HG03025 (cell line): ENCODE results near the gene UNC119.
"Not testable (repeated sequence)": the region's sequence is repeated elsewhere in the genome, so short reads cannot be mapped to it uniquely, and the experiment has no call there.

Experiments
- ATAC-seq: cut with Tn5 transposase; IDR thresholded peaks from one replicate; pipeline ENCODE4 v1.9.1; 2021; ENCODE audit warnings: mild to moderate bottlenecking, moderate library complexity; ENCODE audit not compliant: unreplicated experiment, low FRiP score

The UNC119 gene

GRCh38 chr17:28552176-28552999 is at the start of gene UNC119:
UNC119 (minus strand) TSS chr17:28552624; CDS start chr17:28552557, 67 bp downstream.
- no peak for ATAC-seq

- peak; percentile 41 for ATAC-seq
Measured at GRCh38 chr17:28599311-28600184, 47.1 kb upstream of the UNC119 start.

DNA sequence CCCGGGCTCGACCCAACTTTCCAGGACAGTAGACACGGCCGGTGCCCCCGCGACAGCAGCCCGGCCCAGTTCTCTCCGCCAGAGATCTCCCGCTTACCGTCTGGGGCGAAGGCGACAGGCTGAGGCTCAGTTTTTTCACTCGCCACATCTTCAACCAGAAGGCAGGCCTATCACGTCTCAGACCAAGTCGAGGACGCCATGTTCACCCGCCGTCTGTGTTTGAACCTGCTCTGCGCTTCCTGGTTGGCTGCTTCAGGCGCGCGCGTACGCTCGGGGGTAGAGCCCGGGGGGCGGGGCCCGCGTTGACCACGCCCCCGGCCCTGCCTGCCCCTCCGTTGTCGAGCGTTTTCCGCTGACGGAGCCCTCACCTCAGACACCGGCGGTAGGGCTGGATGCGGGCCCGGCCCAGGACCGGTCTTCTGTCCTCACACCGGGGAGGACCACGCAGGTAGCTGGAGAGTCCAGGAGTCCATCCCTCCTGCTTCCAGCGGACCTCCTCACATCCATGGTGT is 46.4 kb upstream of the UNC119 start, which contains the start of gene SPAG5:
Gene SPAG5 (minus strand): TSS at position 227 of the 512 bp plus-strand sequence. CDS start 79 bp downstream, at position 148.
- peak; percentile 57 for ATAC-seq

DNA sequence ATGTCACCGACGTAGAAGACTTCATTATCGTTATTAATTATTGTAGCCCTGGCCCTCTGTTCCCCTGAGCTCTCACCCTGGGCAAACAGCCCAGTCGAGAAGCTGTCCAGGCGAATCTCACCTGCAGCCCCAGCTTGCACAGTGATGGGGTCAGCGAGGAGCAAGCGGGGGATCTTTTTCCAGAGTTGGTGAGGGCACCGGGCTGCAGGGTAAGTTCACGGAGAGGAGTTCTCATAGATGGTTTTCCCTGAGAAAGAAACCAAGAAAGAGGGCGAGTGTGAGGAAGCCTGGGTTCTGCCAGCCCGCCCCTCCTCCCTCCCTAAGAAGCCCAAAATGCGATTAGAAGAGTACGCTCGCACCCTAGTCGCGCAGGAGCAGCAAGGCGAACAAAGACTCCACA is 46.0 kb upstream of the UNC119 start:
- no peak for ATAC-seq

DNA sequence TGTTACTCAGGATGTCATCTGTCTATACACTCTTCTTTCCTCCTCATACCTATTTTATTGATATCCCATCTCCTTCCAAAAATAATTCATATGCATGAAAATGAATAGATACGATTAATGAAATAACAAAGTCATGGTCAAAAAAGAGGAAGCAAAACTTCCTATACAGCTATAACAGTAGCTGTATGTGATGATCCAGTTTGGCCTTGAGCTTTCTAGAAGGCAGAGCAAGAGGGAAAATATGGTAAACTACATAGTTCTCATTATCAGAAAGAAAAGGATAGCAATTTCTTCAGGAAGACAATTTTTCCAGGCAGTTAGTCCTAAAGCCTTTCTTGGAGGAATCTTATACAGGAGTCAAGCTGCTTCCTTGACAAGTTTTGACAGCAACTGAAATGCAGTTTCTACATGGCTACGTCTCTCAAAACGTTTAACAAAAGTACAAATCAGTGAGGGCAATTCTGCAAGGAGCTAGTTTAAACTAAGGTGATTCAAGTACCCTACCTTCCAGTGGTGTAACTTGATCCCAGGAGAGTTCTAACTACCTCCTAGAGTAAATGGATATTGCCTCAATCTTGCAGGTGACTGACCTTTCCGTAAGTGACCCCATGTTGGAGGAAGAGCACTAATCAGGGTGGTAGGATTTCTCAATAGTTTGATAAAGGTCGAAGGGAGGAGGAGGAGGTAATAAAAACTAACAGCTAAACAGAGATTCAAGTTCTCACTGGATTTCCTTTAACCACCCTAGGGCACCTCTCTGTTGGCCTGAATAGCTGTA is 45.4 kb upstream of the UNC119 start:
- no peak for ATAC-seq

- ATAC-seq: no peak
Measured at GRCh38 chr17:28592260-28592659, 39.8 kb upstream of the UNC119 start.

- ATAC-seq: no peak
Measured at GRCh38 chr17:28585851-28586250, 33.4 kb upstream of the UNC119 start.

DNA sequence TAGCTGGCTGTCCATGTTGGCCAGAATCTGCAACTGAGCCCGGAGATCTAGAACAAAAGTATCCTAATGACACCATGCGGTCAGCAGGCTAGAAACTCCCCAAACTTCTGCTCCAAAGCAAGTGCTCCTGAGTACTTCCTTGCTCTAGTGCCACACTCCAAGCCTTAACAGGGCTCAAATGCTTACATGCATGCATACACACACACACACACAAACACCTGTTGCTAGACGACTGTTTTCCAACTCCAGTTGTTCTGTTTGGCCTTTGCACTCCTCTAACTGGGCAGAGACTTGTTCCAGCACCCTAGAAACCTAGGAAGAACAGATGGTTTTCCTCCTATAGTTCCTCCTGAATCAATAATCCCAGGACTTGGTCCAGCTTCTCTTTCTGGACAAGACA is 32.0 kb upstream of the UNC119 start:
- ATAC-seq: no peak

DNA sequence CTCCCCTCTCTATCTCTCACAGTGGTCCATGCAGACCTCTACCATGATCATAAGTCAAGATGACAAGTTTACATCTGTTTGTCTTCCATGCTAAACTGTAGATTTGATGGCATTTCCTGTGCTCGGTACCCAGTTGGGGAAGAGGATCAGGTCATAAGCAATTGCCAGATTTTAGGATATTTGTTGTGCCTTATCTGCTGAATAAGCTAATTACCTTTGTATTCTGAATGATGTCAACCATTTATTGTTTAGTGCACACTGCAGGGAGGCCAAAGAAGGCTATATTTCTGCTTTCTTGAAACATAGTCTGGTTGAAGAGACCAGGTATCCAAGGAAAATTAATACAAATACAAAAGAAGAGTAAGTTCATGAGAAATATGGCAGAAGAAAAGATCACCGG is 30.1 kb upstream of the UNC119 start:
- no peak for ATAC-seq

GRCh38 chr17:28580959-28581358 is 28.5 kb upstream of the UNC119 start:
- no peak for ATAC-seq

DNA sequence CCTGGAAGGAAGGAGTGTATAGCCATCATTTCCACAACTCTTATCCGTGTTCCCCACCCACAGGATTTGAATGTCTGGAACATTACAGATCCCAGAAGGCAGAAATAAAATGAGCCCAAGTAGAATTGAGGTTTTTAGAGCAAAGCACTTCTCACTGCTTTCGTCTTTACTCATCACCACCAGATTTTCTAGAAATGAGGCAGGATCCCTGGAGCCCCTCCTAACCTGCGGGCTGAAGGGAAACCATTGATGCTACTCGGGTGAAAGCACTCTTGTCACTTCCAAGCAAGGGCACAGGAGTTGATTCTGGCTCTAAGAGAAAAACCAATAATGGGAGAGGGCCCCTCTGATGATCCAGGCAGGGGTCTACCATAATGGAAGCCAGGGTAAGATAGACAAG is 27.1 kb upstream of the UNC119 start:
- ATAC-seq: no peak

- no peak for ATAC-seq
Measured at GRCh38 chr17:28578246-28579195, 26.1 kb upstream of the UNC119 start.

- ATAC-seq: no peak
Measured at GRCh38 chr17:28577466-28577824, 25.0 kb upstream of the UNC119 start.

GRCh38 chr17:28576758-28577465 is 24.5 kb upstream of the UNC119 start, which contains the start of gene ALDOC:
ALDOC (minus strand) TSS chr17:28576895; CDS start chr17:28575532, 1,363 bp downstream.
- peak; percentile 68 for ATAC-seq

- not testable (repeated sequence) for ATAC-seq
Measured at GRCh38 chr17:28576016-28576415, 23.6 kb upstream of the UNC119 start.

DNA sequence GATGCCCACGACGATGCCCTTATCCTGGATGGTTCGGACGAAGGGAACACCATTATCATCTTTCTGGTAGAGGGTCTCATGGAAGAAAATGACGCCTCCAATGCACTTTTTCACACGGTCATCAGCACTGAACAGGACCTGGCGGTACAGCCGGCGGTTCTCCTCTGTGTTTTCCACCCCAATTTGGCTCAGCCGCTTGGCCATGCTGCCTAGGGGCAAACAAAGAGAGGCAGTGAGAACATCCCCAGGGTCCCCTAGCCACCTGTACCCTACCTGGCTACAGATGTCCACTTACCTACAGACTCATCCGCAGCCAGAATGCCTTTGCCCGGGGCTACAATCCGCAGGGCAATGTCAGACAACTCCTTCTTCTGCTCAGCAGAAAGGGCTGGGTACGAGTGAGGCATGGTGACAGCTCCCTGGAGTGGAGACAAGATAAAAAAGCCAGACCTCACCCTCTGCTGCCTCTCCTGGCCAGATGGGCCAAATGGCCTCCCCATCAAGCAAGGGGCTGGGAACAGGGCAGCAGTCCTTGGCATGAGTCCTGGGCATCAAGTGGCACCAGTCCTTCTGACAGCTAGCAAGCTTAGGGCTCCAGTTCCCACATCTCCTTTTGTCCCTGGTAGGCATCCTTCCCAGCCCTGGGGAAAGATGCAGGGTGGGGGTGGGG is 22.8 kb upstream of the UNC119 start:
- ATAC-seq: no peak

GRCh38 chr17:28574526-28574925 is 22.1 kb upstream of the UNC119 start:
- no peak for ATAC-seq

DNA sequence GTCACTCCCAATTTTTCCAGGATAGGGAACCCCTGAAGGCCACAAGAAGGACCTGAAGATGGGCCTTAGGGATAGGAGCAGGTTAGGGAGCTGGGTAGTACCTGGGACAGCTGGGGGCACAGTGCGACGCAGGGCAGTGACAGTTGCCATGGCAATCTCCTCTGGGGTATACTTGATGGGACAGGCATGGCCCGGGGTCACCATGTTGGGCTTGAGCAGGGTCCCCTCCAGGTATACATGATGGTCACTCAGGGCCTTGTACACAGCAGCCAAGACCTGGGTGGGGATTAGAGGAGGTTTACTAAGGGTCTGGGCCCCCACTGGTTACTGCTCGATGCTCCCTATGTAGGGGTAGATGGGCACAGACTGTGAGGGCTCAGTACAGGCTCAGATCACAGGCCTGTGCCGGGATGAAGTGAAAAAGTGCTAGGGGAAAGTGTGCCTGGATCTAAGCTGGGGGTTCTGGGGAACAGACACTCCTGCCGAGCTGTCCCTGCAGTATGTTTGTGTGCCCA is 21.6 kb upstream of the UNC119 start:
- no peak for ATAC-seq
